ENCODE measurements around the gene TNS4.

DNA sequence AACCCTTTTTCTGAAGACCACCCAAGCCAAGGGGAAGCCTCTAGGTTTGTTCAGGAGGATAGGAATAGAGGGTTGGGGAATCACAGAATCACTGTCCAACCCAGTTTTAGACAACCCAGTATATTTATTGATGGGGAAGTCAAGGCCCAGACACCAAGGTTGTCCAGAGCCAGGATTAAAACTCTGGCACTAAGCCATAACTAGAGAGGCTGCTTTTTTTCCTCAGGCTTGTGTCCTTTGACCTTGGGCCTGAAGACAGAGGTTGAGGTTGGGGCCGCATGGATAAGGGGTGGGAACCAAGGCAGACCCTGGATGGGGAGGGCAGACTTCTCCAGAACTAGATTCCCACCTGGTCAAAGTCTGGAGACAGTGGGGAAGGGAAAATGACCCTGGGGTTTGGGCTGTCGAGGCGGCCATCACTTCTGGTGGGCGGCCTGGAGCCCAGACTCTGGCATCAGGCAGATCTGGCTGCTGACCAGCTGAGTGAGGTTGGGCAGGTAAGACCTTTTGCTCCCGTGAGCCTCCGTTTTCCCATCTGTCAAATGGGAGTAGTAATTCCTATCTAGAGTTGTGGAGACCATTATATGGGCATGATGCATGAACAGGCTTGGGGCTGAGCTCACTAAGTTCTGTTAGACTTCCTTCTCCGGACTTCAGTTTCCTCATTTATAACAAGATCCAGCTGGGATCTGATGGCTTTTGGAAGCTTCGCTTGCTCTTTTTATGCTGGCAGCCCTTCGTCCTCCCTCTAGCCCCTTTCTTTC is 40.3 kb downstream of the TNS4 start:
- TF ChIP-seq EZH2 (IDR thresholded peaks at IDR 0.05; ENCODE audit: insufficient read depth, poor library complexity, severe bottlenecking), result no peak
- no peak for TF ChIP-seq EZH2phosphoT487 (IDR thresholded peaks at IDR 0.05; ENCODE audit: insufficient read depth, low read depth)

Measured in GM23248 (cell line).